K562 (cell line): ENCODE measurements around the gene ZNF460. TPM values are rescaled to one million over a fixed set of nuclear protein-coding genes. Genes with fewer than 3 reads are reported as not detected.

ENCODE experiments used
- BRCA1 ChIP-seq, 2 experiments: fragments of 450-650 bp in 1 of 2; sonication (generic) in 1 of 2; formaldehyde crosslinking in 1 of 2; IDR thresholded peaks; 2 replicates each; pipeline versions ENCODE4 v1.5.0 to v1.6.1; 2017 to 2020; ENCODE audit warnings: mild to moderate bottlenecking in 1 of 2, missing genetic modification reagents in 1 of 2
- CLOCK ChIP-seq: fragments of 250-450 bp; sonication (Bioruptor Pico); IDR thresholded peaks from 2 replicates; pipeline ENCODE4 v1.4.0; 2020; ENCODE audit warnings: mild to moderate bottlenecking, moderate library complexity, borderline replicate concordance
- FOS ChIP-seq: IDR thresholded peaks from 3 replicates; pipeline ENCODE4 v1.6.1; 2011; ENCODE audit not compliant: insufficient read length; ENCODE audit errors: extremely low read depth
- MTA3 ChIP-seq: fragments of 450-650 bp; formaldehyde crosslinking; IDR thresholded peaks from 2 replicates; pipeline ENCODE4 v1.6.1; 2017; ENCODE audit warnings: mild to moderate bottlenecking, borderline replicate concordance
- POLR2G ChIP-seq: fragments of 200-400 bp; formaldehyde crosslinking; IDR thresholded peaks from 2 replicates; pipeline ENCODE4 v1.6.1; 2017; ENCODE audit warnings: low read depth, mild to moderate bottlenecking, antibody characterized with exemption, low read length, moderate library complexity
- SRF ChIP-seq, 2 experiments: fragments of 250-450, 450-650 bp in 1 of 2; sonication (Bioruptor Pico) in 1 of 2; sonication (generic) in 1 of 2; formaldehyde crosslinking; IDR thresholded peaks; 2 replicates each; pipeline versions ENCODE4 v1.5.0 to v1.5.1; 2020 to 2022; ENCODE audit warnings: mild to moderate bottlenecking in 1 of 2, missing genetic modification reagents in 1 of 2
- TCFL5 ChIP-seq: fragments of 250-450 bp; sonication (Bioruptor Pico); conservative IDR thresholded peaks from 2 replicates; pipeline ENCODE4 v1.6.1; 2021; ENCODE audit warnings: mild to moderate bottlenecking, moderate library complexity, matching md5 sums
- TOE1 ChIP-seq, 2 experiments: fragments of 450-650 bp in 1 of 2; sonication (generic) in 1 of 2; formaldehyde crosslinking in 1 of 2; IDR thresholded peaks; 2 replicates each; pipeline versions ENCODE4 v1.7.1 to v1.8.0; 2016 to 2022; ENCODE audit warnings: borderline replicate concordance in 2 of 2, mild to moderate bottlenecking in 2 of 2, antibody characterized with exemption in 1 of 2, inconsistent platforms in 1 of 2, low read depth in 1 of 2, missing genetic modification reagents in 1 of 2, moderate library complexity in 1 of 2
- ZBTB33 ChIP-seq: sonication (generic); formaldehyde crosslinking; IDR thresholded peaks from 2 replicates; pipeline ENCODE4 v1.8.1; 2023; ENCODE audit warnings: mild to moderate bottlenecking, missing genetic modification reagents
- ZBTB5 ChIP-seq: fragments of 450-650 bp; IDR thresholded peaks from 2 replicates; pipeline ENCODE4 v1.6.1; 2017; ENCODE audit warnings: antibody characterized with exemption
- ZBTB7A ChIP-seq: IDR thresholded peaks from 2 replicates; pipeline ENCODE4 v1.6.1; 2011; ENCODE audit warnings: low read depth, mild to moderate bottlenecking, low read length, moderate library complexity, borderline replicate concordance; ENCODE audit not compliant: control insufficient read depth
- ZNF224 ChIP-seq: sonication (generic); formaldehyde crosslinking; IDR thresholded peaks from 2 replicates; pipeline ENCODE4 v1.8.0; 2022; ENCODE audit warnings: mild to moderate bottlenecking, missing genetic modification reagents
- ZNF707 ChIP-seq: fragments of 250-450 bp; sonication (Bioruptor Pico); conservative IDR thresholded peaks from 2 replicates; pipeline ENCODE4 v1.8.0; 2022; ENCODE audit warnings: inconsistent platforms, mild to moderate bottlenecking, moderate library complexity
- ZNF76 ChIP-seq: fragments of 250-450 bp; sonication (Bioruptor Pico); IDR thresholded peaks from 2 replicates; pipeline ENCODE4 v1.4.0; 2020; ENCODE audit warnings: mild to moderate bottlenecking, moderate library complexity, borderline replicate concordance
- polyA plus RNA-seq, 8 experiments: library from polyadenylated mRNA; depleted of rRNA in 4 of 8; stranded (reverse) in 5 of 8; unstranded in 3 of 8; fragments of >200 nt; fragmentation: Nextera tagmentation in 2 of 8; fragmentation: Illumina TruSeq in 1 of 8; extraction: Ambion mirVana in 2 of 8; extraction: Trizol in 1 of 8; gene quantifications; 2 replicates each; pipeline versions ENCODE4 v1.2.1 to v1.2.3, GENCODE V29; 2011 to 2014; ENCODE audit warnings: inconsistent platforms in 1 of 8, missing spikeins in 1 of 8
- total RNA-seq, 7 experiments: library from RNA; depleted of rRNA in 6 of 7; stranded (reverse); fragments of >200 nt in 6 of 7; fragmentation: Illumina TruSeq in 2 of 7; extraction: Trizol in 2 of 7; gene quantifications; 2 replicates each; pipeline versions ENCODE4 v1.2.1 to v1.2.3, GENCODE V29; 2011 to 2021; ENCODE audit warnings: low replicate concordance in 1 of 7
- TF ChIP-seq, protein P1 (sequence below): sonication (generic); formaldehyde crosslinking; IDR thresholded peaks from 2 replicates; pipeline ENCODE4 v1.8.0; 2023; ENCODE audit warnings: mild to moderate bottlenecking, missing genetic modification reagents

Gene ZNF460
- total and polyA plus RNA-seq, 9 of the 15 experiments (the other 6 are each of a cell fraction or from before 2014, with no cell fraction given), result 0.45 to 36.2 (median 16.6) TPM

- TF ChIP-seq TOE1 (IDR thresholded peaks at IDR 0.05; ENCODE audit: borderline replicate concordance) (no peak), TOE1 (CRISPR knock-in tag; IDR thresholded peaks at IDR 0.05; ENCODE audit: borderline replicate concordance, low read depth) (no peak), POLR2G (peak; percentile 97), ZBTB33 (CRISPR knock-in tag) (no peak), ZNF224 (no peak), ZBTB7A (peak; percentile 49; the same call in 1 of the 2 replicates), MTA3 (peak; percentile 13; the same call in 1 of the 2 replicates), BRCA1 (IDR thresholded peaks at IDR 0.05) (no peak), BRCA1 (CRISPR knock-in tag; IDR thresholded peaks at IDR 0.05) (0 out of 2 replicates have a peak, but pooled peaks have one; percentile 72), TCFL5 (no peak), FOS (no peak), CLOCK (CRISPR knock-in tag) (no peak), ZNF76 (CRISPR knock-in tag) (no peak), SRF (CRISPR knock-in tag; IDR thresholded peaks at IDR 0.05) (no peak), ZBTB5 (no peak), ZNF707 (no peak)
- TF ChIP-seq, protein P1, sequence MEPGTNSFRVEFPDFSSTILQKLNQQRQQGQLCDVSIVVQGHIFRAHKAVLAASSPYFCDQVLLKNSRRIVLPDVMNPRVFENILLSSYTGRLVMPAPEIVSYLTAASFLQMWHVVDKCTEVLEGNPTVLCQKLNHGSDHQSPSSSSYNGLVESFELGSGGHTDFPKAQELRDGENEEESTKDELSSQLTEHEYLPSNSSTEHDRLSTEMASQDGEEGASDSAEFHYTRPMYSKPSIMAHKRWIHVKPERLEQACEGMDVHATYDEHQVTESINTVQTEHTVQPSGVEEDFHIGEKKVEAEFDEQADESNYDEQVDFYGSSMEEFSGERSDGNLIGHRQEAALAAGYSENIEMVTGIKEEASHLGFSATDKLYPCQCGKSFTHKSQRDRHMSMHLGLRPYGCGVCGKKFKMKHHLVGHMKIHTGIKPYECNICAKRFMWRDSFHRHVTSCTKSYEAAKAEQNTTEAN (CRISPR knock-in tag), result no peak
Observed at GRCh38 chr19:57280165-57280961, at the start of gene ZNF460 (continued).
